ENCODE results near the gene CEP95.
"Not testable (repeated sequence)": the region's sequence is repeated elsewhere in the genome, so short reads cannot be mapped to it uniquely, and the experiment has no call there.

Gene CEP95

GRCh38 chr17:64573214-64573613 lies 66.4 kb downstream of the CEP95 start:
- DNase-seq (ENCODE audit: low read depth, low spot score): no peak

- DNase-seq (ENCODE audit: low read depth, low spot score): no peak
Measured at GRCh38 chr17:64574646-64575045, 67.9 kb downstream of the CEP95 start.

- no peak for DNase-seq (ENCODE audit: low read depth, low spot score)
Measured at GRCh38 chr17:64575431-64575830, 68.7 kb downstream of the CEP95 start.

- not testable (repeated sequence) for DNase-seq (ENCODE audit: low read depth, low spot score)
Measured at GRCh38 chr17:64577025-64577424, 70.2 kb downstream of the CEP95 start.

- DNase-seq (ENCODE audit: low read depth, low spot score): no peak
Measured at GRCh38 chr17:64579917-64580316, 73.1 kb downstream of the CEP95 start.

- no peak for DNase-seq (ENCODE audit: low read depth, low spot score)
Measured at GRCh38 chr17:64580384-64581315, 73.9 kb downstream of the CEP95 start.

- DNase-seq (ENCODE audit: low read depth, low spot score): no peak
Measured at GRCh38 chr17:64583038-64583437, 76.3 kb downstream of the CEP95 start.

GRCh38 chr17:64585146-64585545 lies 78.4 kb downstream of the CEP95 start:
- DNase-seq (ENCODE audit: low read depth, low spot score): no peak
